ENCODE measurements around the gene ABCC10.

ABCC10 gene

GRCh38 chr6:43489277-43490072 is 62.1 kb downstream of the ABCC10 start:
- H3K9ac ChIP-seq (ENCODE audit: low read length): no peak overlapping the region
- H3K36me3 ChIP-seq (ENCODE audit: control insufficient read depth, insufficient read depth, low read length): no peaks in the 10 kb centered on the region
- H3K27ac ChIP-seq (ENCODE audit: low read depth, low read length): no peak overlapping the region
- H3K4me3 ChIP-seq (ENCODE audit: low read length): no peak overlapping the region
- H3K4me1 ChIP-seq (ENCODE audit: control insufficient read depth, insufficient read depth, low read length): peaks cover 8% of the 10 kb centered on the region
- no peaks in the 10 kb centered on the region for H3K27me3 ChIP-seq (ENCODE audit: control insufficient read depth, insufficient read depth, low read length)

GRCh38 chr6:43490523-43490939 is 63.2 kb downstream of the ABCC10 start:
- no peak overlapping the region for H3K27ac ChIP-seq (ENCODE audit: low read depth, low read length)
- H3K4me1 ChIP-seq (ENCODE audit: control insufficient read depth, insufficient read depth, low read length): peaks cover 8% of the 10 kb centered on the region
- H3K36me3 ChIP-seq (ENCODE audit: control insufficient read depth, insufficient read depth, low read length): no peaks in the 10 kb centered on the region
- no peak overlapping the region for H3K4me3 ChIP-seq (ENCODE audit: low read length)
- H3K9ac ChIP-seq (ENCODE audit: low read length): no peak overlapping the region
- no peaks in the 10 kb centered on the region for H3K27me3 ChIP-seq (ENCODE audit: control insufficient read depth, insufficient read depth, low read length)

GRCh38 chr6:43491750-43492661 is 64.7 kb downstream of the ABCC10 start:
- no peak overlapping the region for H3K4me3 ChIP-seq (ENCODE audit: low read length)
- H3K36me3 ChIP-seq (ENCODE audit: control insufficient read depth, insufficient read depth, low read length): no peaks in the 10 kb centered on the region
- no peak overlapping the region for H3K27ac ChIP-seq (ENCODE audit: low read depth, low read length)
- H3K9ac ChIP-seq (ENCODE audit: low read length): no peak overlapping the region
- H3K4me1 ChIP-seq (ENCODE audit: control insufficient read depth, insufficient read depth, low read length): peaks cover 11% of the 10 kb centered on the region
- H3K27me3 ChIP-seq (ENCODE audit: control insufficient read depth, insufficient read depth, low read length): no peaks in the 10 kb centered on the region

- no peak overlapping the region for H3K4me3 ChIP-seq (ENCODE audit: low read length)
- H3K27me3 ChIP-seq (ENCODE audit: control insufficient read depth, insufficient read depth, low read length): no peaks in the 10 kb centered on the region
- H3K36me3 ChIP-seq (ENCODE audit: control insufficient read depth, insufficient read depth, low read length): peaks cover 2% of the 10 kb centered on the region
- H3K27ac ChIP-seq (ENCODE audit: low read depth, low read length): no peak overlapping the region
- no peak overlapping the region for H3K9ac ChIP-seq (ENCODE audit: low read length)
- peaks cover 11% of the 10 kb centered on the region for H3K4me1 ChIP-seq (ENCODE audit: control insufficient read depth, insufficient read depth, low read length)
These were observed 65.3 kb downstream of the ABCC10 start for GRCh38 chr6:43492673-43493072.

GRCh38 chr6:43493230-43493629 is 65.9 kb downstream of the ABCC10 start:
- H3K27me3 ChIP-seq (ENCODE audit: control insufficient read depth, insufficient read depth, low read length): no peaks in the 10 kb centered on the region
- H3K4me3 ChIP-seq (ENCODE audit: low read length): no peak overlapping the region
- no peak overlapping the region for H3K9ac ChIP-seq (ENCODE audit: low read length)
- peaks cover 11% of the 10 kb centered on the region for H3K4me1 ChIP-seq (ENCODE audit: control insufficient read depth, insufficient read depth, low read length)
- H3K36me3 ChIP-seq (ENCODE audit: control insufficient read depth, insufficient read depth, low read length): peaks cover 2% of the 10 kb centered on the region
- no peak overlapping the region for H3K27ac ChIP-seq (ENCODE audit: low read depth, low read length)

- Histone ChIP-seq H3K27ac (ENCODE audit: low read depth, low read length) (no peak overlapping the region), H3K9ac (ENCODE audit: low read length) (no peak overlapping the region), H3K36me3 (ENCODE audit: control insufficient read depth, insufficient read depth, low read length) (peaks cover 6% of the 10 kb centered on the region), H3K4me1 (ENCODE audit: control insufficient read depth, insufficient read depth, low read length) (peaks cover 11% of the 10 kb centered on the region), H3K27me3 (ENCODE audit: control insufficient read depth, insufficient read depth, low read length) (no peaks in the 10 kb centered on the region), H3K4me3 (ENCODE audit: low read length) (no peak overlapping the region)
These were observed 66.5 kb downstream of the ABCC10 start for GRCh38 chr6:43493833-43494232.

GRCh38 chr6:43494321-43494720 is 67.0 kb downstream of the ABCC10 start:
- H3K27ac ChIP-seq (ENCODE audit: low read depth, low read length): no peak overlapping the region
- H3K4me1 ChIP-seq (ENCODE audit: control insufficient read depth, insufficient read depth, low read length): peaks cover 11% of the 10 kb centered on the region
- no peaks in the 10 kb centered on the region for H3K27me3 ChIP-seq (ENCODE audit: control insufficient read depth, insufficient read depth, low read length)
- no peak overlapping the region for H3K9ac ChIP-seq (ENCODE audit: low read length)
- H3K4me3 ChIP-seq (ENCODE audit: low read length): no peak overlapping the region
- peaks cover 11% of the 10 kb centered on the region for H3K36me3 ChIP-seq (ENCODE audit: control insufficient read depth, insufficient read depth, low read length)

- no peaks in the 10 kb centered on the region for H3K27me3 ChIP-seq (ENCODE audit: control insufficient read depth, insufficient read depth, low read length)
- H3K4me1 ChIP-seq (ENCODE audit: control insufficient read depth, insufficient read depth, low read length): peaks cover 11% of the 10 kb centered on the region
- no peak overlapping the region for H3K4me3 ChIP-seq (ENCODE audit: low read length)
- H3K9ac ChIP-seq (ENCODE audit: low read length): no peak overlapping the region
- H3K27ac ChIP-seq (ENCODE audit: low read depth, low read length): no peak overlapping the region
- H3K36me3 ChIP-seq (ENCODE audit: control insufficient read depth, insufficient read depth, low read length): peaks cover 16% of the 10 kb centered on the region
These were observed 67.4 kb downstream of the ABCC10 start for GRCh38 chr6:43494766-43495165.

GRCh38 chr6:43495409-43495941 is 68.1 kb downstream of the ABCC10 start:
- H3K4me3 ChIP-seq (ENCODE audit: low read length): no peak overlapping the region
- no peak overlapping the region for H3K27ac ChIP-seq (ENCODE audit: low read depth, low read length)
- peaks cover 11% of the 10 kb centered on the region for H3K4me1 ChIP-seq (ENCODE audit: control insufficient read depth, insufficient read depth, low read length)
- no peak overlapping the region for H3K9ac ChIP-seq (ENCODE audit: low read length)
- no peaks in the 10 kb centered on the region for H3K27me3 ChIP-seq (ENCODE audit: control insufficient read depth, insufficient read depth, low read length)
- peaks cover 22% of the 10 kb centered on the region for H3K36me3 ChIP-seq (ENCODE audit: control insufficient read depth, insufficient read depth, low read length)

- Histone ChIP-seq H3K4me1 (ENCODE audit: control insufficient read depth, insufficient read depth, low read length) (peaks cover 11% of the 10 kb centered on the region), H3K27ac (ENCODE audit: low read depth, low read length) (no peak overlapping the region), H3K36me3 (ENCODE audit: control insufficient read depth, insufficient read depth, low read length) (peaks cover 26% of the 10 kb centered on the region), H3K9ac (ENCODE audit: low read length) (no peak overlapping the region), H3K27me3 (ENCODE audit: control insufficient read depth, insufficient read depth, low read length) (no peaks in the 10 kb centered on the region), H3K4me3 (ENCODE audit: low read length) (no peak overlapping the region)
These were observed 69.2 kb downstream of the ABCC10 start for GRCh38 chr6:43496370-43497128.

GRCh38 chr6:43497129-43497396 is 69.7 kb downstream of the ABCC10 start:
- H3K9ac ChIP-seq (ENCODE audit: low read length): no peak overlapping the region
- H3K36me3 ChIP-seq (ENCODE audit: control insufficient read depth, insufficient read depth, low read length): peaks cover 26% of the 10 kb centered on the region
- no peak overlapping the region for H3K27ac ChIP-seq (ENCODE audit: low read depth, low read length)
- H3K27me3 ChIP-seq (ENCODE audit: control insufficient read depth, insufficient read depth, low read length): no peaks in the 10 kb centered on the region
- no peak overlapping the region for H3K4me3 ChIP-seq (ENCODE audit: low read length)
- peaks cover 8% of the 10 kb centered on the region for H3K4me1 ChIP-seq (ENCODE audit: control insufficient read depth, insufficient read depth, low read length)

GRCh38 chr6:43497689-43498088 is 70.3 kb downstream of the ABCC10 start:
- Histone ChIP-seq H3K27ac (ENCODE audit: low read depth, low read length) (no peak overlapping the region), H3K4me3 (ENCODE audit: low read length) (no peak overlapping the region), H3K4me1 (ENCODE audit: control insufficient read depth, insufficient read depth, low read length) (peaks cover 3% of the 10 kb centered on the region), H3K27me3 (ENCODE audit: control insufficient read depth, insufficient read depth, low read length) (no peaks in the 10 kb centered on the region), H3K36me3 (ENCODE audit: control insufficient read depth, insufficient read depth, low read length) (peaks cover 32% of the 10 kb centered on the region), H3K9ac (ENCODE audit: low read length) (no peak overlapping the region)
